Keratinocyte (primary cell): ENCODE results near the gene DSCAML1.

ENCODE experiments used
- EZH2 ChIP-seq: IDR thresholded peaks from one replicate; pipeline ENCODE4 v1.6.1; 2012; ENCODE audit warnings: inconsistent platforms, mild to moderate bottlenecking, low read length, moderate library complexity
- TF ChIP-seq, protein P1 (sequence below), 3 experiments: IDR thresholded peaks in 1 of 3; conservative IDR thresholded peaks in 1 of 3; optimal IDR thresholded peaks in 1 of 3; 2 replicates in 2 of 3; 3 replicates in 1 of 3; pipeline versions ENCODE3 to v1.5.1; 2011; ENCODE audit warnings: low read length in 3 of 3, mild to moderate bottlenecking in 3 of 3, moderate library complexity in 2 of 3, control low read depth in 1 of 3, inconsistent platforms in 1 of 3; ENCODE audit not compliant: insufficient read depth in 2 of 3; ENCODE audit errors: extremely low read depth in 1 of 3

GRCh38 chr11:117677729-117678310 lies 119.2 kb downstream of the DSCAML1 start:
- TF ChIP-seq, protein P1, sequence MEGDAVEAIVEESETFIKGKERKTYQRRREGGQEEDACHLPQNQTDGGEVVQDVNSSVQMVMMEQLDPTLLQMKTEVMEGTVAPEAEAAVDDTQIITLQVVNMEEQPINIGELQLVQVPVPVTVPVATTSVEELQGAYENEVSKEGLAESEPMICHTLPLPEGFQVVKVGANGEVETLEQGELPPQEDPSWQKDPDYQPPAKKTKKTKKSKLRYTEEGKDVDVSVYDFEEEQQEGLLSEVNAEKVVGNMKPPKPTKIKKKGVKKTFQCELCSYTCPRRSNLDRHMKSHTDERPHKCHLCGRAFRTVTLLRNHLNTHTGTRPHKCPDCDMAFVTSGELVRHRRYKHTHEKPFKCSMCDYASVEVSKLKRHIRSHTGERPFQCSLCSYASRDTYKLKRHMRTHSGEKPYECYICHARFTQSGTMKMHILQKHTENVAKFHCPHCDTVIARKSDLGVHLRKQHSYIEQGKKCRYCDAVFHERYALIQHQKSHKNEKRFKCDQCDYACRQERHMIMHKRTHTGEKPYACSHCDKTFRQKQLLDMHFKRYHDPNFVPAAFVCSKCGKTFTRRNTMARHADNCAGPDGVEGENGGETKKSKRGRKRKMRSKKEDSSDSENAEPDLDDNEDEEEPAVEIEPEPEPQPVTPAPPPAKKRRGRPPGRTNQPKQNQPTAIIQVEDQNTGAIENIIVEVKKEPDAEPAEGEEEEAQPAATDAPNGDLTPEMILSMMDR (optimal IDR thresholded peaks at IDR 0.05 in 1 of 3, IDR thresholded peaks at IDR 0.05 in 1 of 3, conservative IDR thresholded peaks at IDR 0.05 in 1 of 3; ENCODE audit: extremely low read depth in 1 of 3, insufficient read depth in 2 of 3, low read length in 3 of 3): no peak
- no peak for TF ChIP-seq EZH2
